GM20000 (cell line): ENCODE data around the gene PLS3.

ENCODE experiments used
- DNase-seq: peaks from one replicate; pipeline ENCODE4 v3.0.0; 2012; ENCODE audit warnings: low spot score
- TF ChIP-seq, protein P1 (sequence below): IDR thresholded peaks from 2 replicates; pipeline ENCODE4 v1.5.1; 2012; ENCODE audit warnings: mild to moderate bottlenecking, control low read depth; ENCODE audit errors: extremely low read depth, missing control alignments

PLS3 gene

DNA sequence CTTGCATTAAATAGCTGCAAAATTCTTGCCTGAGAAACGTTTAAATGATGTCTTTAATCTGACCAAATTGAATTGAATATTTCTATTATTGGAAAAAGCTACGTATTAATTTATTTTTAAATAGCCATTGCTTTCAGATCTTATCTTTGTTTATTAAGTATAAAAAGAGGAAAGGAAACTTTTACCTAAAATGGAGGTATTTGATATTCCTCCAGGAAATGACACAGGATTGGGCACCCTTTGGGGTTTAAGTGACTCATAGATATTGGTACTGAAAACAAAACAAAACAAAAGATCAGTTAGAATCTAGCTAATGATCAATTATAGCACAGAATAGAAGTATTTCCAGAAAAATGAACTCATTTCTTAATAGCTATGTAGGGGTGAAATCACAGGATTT, 34.1 kb downstream of the PLS3 start:
- DNase-seq: no peak
- TF ChIP-seq, protein P1, sequence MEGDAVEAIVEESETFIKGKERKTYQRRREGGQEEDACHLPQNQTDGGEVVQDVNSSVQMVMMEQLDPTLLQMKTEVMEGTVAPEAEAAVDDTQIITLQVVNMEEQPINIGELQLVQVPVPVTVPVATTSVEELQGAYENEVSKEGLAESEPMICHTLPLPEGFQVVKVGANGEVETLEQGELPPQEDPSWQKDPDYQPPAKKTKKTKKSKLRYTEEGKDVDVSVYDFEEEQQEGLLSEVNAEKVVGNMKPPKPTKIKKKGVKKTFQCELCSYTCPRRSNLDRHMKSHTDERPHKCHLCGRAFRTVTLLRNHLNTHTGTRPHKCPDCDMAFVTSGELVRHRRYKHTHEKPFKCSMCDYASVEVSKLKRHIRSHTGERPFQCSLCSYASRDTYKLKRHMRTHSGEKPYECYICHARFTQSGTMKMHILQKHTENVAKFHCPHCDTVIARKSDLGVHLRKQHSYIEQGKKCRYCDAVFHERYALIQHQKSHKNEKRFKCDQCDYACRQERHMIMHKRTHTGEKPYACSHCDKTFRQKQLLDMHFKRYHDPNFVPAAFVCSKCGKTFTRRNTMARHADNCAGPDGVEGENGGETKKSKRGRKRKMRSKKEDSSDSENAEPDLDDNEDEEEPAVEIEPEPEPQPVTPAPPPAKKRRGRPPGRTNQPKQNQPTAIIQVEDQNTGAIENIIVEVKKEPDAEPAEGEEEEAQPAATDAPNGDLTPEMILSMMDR: no peak

DNA sequence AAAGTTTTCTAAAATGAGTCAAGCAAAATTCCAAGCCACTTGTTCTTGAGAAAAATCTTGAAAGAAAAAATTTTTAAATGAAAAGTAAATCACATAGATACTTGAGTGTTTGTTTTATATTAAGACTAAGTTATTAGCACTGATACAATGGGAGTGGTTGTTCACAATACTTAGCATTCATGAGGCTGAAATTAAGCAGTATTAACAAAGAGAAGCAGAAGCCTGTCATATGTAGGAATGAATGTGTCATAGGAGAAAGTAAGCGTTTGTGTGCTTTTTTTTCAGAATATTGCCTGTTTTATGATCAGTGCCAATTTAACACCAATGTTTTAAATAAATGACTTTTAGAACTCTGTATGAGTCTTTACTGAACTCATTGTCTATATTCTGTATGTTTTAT, 37.6 kb downstream of the PLS3 start:
- TF ChIP-seq, protein P1: no peak
- DNase-seq: no peak

DNA sequence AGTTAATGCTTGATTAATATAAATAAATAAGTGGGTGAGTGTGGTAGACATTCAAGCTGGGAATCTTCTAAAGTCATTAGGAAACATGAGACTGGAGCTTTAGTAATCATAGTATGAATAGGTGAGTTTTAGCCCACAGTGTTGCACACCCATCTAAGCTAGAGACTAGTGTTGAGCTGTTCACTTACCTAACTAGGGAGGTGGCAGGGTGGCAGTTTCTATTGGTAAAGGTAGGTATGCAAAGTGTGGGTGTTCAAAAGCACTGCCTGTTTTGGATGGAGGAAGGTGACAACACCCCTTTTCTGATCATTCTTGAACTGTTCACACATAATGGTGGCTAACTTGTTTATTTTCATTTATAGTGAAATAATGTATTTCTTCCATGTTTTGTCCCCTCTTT, 41.3 kb downstream of the PLS3 start:
- TF ChIP-seq, protein P1: no peak
- no peak for DNase-seq

DNA sequence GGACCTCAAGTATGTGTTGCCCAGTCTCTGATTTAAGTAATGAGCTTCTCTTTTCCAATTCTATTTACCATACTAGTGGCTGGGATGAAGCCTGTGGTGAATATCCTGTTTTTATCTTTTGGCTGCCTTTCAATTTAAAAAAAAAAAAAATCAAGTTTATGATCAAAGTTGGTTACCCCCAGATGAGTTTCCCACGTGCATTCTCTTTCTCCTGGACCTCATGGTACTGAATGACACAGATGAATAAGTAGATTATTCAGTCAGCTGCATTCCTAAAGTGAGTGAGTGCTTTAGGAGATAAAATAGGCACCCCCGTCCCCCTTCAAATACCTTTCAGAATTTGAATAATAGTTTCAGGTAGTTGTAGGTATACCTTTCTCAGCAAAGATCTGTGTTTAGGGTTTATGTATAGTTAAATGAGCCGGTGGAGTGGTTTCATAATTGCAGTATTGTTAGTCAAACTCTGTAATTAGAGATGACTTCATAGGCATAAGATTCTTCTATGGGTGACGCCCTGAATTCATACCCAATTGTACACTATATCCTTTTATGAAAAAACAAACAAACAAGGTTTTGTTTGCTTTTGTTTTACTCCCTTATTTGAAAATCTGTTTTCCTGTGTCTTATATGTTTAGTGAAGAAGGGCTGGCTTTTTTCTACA, 41.9 kb downstream of the PLS3 start:
- no peak for DNase-seq
- TF ChIP-seq, protein P1: no peak

DNA sequence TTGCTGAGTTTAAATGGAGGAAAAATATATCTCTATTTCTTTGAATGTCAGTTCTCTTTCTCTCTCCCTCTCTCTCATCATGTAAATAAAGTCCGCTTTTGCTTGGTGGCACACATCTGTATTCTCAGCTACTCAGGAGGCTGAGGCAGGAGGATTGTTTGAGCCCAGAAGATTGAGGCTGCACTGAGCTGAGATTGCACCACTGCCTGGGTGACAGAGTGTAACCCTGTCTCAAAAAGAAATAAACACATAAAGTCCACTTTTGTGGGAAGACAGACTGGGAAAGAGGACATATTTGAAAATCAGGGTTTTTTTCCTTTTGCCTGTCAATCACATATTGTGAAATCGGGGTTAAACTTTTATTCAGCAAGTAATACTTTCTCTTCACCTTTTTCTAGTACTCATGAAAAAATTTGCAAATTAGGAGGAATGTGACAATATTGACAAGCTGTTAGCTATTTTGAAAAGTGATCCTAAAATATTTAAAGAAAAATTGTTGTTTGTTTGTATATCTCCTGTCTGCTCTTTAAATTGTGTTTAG, 42.6 kb downstream of the PLS3 start:
- no peak for DNase-seq
- TF ChIP-seq, protein P1: no peak

DNA sequence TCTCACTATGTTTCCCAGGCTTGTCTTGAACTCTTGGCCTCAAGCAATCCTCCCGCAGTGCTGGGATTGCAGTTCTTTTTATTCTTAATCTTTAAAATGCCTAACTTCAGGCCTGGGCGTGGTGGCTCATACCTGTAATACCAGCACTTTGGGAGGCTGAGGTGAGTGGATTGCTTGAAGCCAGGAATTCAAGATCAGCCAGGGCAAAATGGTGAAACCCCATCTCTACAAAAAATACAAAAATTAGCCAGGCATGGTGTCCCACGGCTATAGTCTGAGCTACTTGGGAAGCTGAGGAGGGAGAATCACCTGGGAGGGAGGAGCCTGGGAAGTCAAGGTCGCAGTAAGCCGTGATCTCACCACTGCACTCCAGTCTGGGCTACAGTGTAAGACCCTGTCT, 45.9 kb downstream of the PLS3 start:
- TF ChIP-seq, protein P1: no peak
- no peak for DNase-seq

DNA sequence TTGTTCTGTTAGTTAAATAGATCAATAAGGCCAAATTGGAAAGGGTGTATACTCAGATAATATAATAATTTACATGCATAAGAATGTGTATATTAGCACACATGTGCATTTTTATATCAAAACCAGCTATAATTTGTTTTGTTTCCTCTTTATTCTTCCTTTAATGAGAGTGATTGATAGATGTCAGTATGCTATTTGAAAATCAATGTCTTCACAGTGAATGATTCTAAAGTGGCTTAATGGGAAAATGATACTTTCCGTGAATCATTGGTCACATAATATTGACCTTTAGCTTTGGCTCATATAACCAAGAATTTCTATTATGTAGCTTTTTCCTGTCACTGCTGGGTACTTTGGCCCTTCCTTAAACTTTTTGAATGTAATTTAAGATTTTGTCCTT, 48.6 kb downstream of the PLS3 start:
- DNase-seq: no peak
- TF ChIP-seq, protein P1: no peak
